Measurements from ENCODE around the gene SETD4. TPM values are rescaled to one million over a fixed set of nuclear protein-coding genes. Genes with fewer than 3 reads are reported as not detected.

SETD4 gene
- total RNA-seq, 1 donor from 2014 or later: 11.9 TPM

DNA sequence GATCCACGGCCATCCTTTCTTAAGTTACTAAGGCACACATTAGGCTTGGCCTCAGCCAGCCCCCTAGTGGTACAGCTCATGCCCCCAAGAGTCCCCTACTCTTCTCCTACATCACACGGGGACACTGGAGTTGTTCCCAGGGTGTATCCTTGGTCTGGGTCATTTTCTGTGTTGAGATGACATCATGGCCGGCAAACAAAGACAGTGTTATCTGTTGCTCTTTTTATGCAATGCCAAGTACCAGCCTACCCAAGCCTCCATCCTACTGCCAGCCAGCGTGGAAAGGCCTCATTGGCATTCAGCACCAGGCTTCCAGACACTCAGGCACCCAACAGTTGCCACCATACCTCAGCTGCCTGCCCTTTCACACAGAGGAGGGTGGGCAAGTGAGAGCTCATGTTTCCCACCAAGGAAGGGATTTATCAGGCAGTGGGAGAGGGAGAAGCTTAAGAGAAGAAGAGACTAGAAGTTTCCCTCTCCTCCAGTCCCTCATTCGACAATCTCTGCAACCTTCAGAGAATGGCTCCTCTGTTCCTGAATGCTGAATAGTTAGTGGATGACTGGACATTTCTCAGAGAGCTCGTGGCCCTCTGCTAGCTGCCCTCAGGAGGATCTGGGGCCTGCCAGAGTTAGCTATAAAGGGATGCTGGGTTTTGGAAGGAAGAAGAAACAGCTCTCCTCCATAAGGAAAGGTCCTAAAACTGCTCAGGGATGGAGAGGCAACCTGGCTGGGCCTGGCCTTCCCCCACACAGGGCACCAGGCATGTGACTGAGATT, 27.2 kb upstream of the SETD4 start:
- Mint-ChIP-seq H3K27me3 (ENCODE audit: low read depth) (no peaks in the 10 kb centered on the region), H3K27ac (ENCODE audit: unreplicated experiment) (no peak overlapping the region), H3K4me3 (ENCODE audit: unreplicated experiment) (no peak overlapping the region), H3K4me1 (ENCODE audit: low read depth) (no peaks in the 10 kb centered on the region), H3K9me3 (ENCODE audit: low read depth) (no peaks in the 10 kb centered on the region), H3K36me3 (ENCODE audit: low read depth) (no peaks in the 10 kb centered on the region)
- TF ChIP-seq, protein P1, sequence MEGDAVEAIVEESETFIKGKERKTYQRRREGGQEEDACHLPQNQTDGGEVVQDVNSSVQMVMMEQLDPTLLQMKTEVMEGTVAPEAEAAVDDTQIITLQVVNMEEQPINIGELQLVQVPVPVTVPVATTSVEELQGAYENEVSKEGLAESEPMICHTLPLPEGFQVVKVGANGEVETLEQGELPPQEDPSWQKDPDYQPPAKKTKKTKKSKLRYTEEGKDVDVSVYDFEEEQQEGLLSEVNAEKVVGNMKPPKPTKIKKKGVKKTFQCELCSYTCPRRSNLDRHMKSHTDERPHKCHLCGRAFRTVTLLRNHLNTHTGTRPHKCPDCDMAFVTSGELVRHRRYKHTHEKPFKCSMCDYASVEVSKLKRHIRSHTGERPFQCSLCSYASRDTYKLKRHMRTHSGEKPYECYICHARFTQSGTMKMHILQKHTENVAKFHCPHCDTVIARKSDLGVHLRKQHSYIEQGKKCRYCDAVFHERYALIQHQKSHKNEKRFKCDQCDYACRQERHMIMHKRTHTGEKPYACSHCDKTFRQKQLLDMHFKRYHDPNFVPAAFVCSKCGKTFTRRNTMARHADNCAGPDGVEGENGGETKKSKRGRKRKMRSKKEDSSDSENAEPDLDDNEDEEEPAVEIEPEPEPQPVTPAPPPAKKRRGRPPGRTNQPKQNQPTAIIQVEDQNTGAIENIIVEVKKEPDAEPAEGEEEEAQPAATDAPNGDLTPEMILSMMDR (IDR thresholded peaks at IDR 0.05): no peak
- DNase-seq (ENCODE audit: low spot score): no peak

DNA sequence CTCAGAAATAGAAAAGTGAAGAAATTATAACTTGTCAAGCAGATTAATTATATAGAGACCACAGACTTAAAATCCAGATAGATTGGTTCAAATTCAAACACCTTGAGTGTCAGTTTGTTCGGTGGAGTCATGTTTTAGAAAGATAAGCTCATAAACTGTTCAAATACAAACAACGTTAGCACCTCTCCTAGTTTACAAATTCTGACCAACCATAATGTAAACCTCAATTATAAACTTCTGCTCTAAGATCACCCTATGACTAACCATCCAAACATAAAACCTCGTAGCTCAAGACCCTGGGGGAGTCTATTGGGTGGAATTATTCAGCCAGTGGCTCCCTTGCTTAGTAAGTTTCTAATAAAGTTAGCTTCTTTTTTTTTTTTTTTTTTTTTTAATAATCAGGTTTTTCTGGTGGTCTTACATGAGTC, 21.9 kb upstream of the SETD4 start:
- Mint-ChIP-seq H3K27ac (ENCODE audit: unreplicated experiment) (no peak overlapping the region), H3K36me3 (ENCODE audit: low read depth) (no peaks in the 10 kb centered on the region), H3K4me3 (ENCODE audit: unreplicated experiment) (no peak overlapping the region), H3K27me3 (ENCODE audit: low read depth) (peaks cover 3% of the 10 kb centered on the region), H3K9me3 (ENCODE audit: low read depth) (no peaks in the 10 kb centered on the region), H3K4me1 (ENCODE audit: low read depth) (no peaks in the 10 kb centered on the region)
- TF ChIP-seq, protein P1 (IDR thresholded peaks at IDR 0.05): no peak
- no peak for DNase-seq (ENCODE audit: low spot score)

DNA sequence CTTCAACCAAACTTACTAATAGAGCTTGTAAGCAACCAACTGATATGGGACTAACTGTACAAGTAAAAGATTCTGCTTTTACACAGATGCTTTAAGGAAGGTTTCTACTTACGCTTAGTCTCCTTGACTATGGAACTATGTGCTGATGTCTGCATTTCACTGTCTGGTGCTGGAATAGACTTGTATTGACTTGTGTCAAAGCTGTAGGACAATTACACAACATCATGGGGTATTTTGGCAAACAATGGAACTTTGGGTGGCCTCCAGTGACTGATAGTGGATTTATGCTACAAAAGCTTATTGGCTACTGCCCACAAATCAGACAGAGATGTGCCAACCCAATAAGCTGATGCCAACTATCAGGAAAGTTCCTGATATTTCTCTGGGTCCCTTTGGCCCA, 20.1 kb upstream of the SETD4 start:
- no peak for DNase-seq (ENCODE audit: low spot score)
- H3K4me3 Mint-ChIP-seq (ENCODE audit: unreplicated experiment): no peak overlapping the region
- no peak overlapping the region for H3K27ac Mint-ChIP-seq (ENCODE audit: unreplicated experiment)
- no peaks in the 10 kb centered on the region for H3K9me3 Mint-ChIP-seq (ENCODE audit: low read depth)
- TF ChIP-seq, protein P1 (IDR thresholded peaks at IDR 0.05): no peak
- no peaks in the 10 kb centered on the region for H3K4me1 Mint-ChIP-seq (ENCODE audit: low read depth)
- H3K27me3 Mint-ChIP-seq (ENCODE audit: low read depth): peaks cover 8% of the 10 kb centered on the region
- H3K36me3 Mint-ChIP-seq (ENCODE audit: low read depth): no peaks in the 10 kb centered on the region

DNA sequence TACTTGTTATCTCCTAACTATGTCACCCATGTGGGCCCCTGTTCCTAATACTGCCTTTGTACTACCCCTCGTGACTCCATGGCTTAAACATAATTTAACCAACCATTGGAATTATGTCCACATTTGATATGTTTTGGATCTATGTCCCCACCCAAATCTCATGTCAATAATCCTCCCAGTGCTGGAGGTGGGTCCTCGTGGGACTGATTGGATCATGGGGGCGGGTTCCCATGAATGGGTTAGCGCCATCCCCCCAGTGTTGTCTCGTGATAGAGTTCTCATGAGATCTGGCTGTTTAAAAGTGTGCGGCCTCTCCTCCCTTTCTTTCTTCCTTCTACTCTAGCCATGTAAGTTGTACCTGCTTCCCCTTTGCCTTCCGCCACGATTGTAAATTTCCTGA, 19.3 kb upstream of the SETD4 start:
- H3K4me3 Mint-ChIP-seq (ENCODE audit: unreplicated experiment): no peak overlapping the region
- TF ChIP-seq, protein P1 (IDR thresholded peaks at IDR 0.05): no peak
- no peak for DNase-seq (ENCODE audit: low spot score)
- H3K36me3 Mint-ChIP-seq (ENCODE audit: low read depth): no peaks in the 10 kb centered on the region
- H3K27ac Mint-ChIP-seq (ENCODE audit: unreplicated experiment): no peak overlapping the region
- H3K27me3 Mint-ChIP-seq (ENCODE audit: low read depth): peaks cover 8% of the 10 kb centered on the region
- no peaks in the 10 kb centered on the region for H3K4me1 Mint-ChIP-seq (ENCODE audit: low read depth)
- no peaks in the 10 kb centered on the region for H3K9me3 Mint-ChIP-seq (ENCODE audit: low read depth)

DNA sequence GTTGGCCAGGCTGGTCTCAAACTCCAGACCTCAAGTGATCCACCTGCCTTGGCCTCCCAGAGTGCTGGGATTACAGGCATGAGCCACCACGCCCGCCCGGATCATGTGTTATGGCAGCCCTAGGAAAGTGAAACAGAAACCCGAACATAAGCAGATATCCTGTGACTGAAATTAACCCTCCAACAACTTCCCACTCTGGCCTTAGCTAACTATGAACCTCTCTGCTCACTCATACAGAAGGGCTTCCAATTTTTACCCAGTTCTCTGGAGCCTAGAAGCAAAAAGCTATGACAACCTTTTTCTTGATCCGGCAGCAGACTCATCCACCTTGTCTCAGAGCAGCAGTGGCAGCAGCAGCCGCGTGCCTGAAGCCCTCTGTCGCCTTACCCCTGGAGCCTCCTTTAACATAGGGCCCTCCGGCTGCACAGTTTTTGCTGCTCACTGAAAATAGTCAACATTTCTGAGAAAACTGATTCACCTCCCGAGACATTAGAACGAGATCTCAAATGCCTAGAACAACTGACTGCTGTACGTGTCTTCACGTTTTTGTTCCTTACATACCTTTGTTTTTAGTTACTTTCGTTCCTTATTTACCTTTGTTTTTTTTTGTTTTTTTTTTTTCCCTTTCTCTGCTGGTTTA, 18.8 kb upstream of the SETD4 start:
- H3K4me1 Mint-ChIP-seq (ENCODE audit: low read depth): no peaks in the 10 kb centered on the region

More for the DNA sequence above, 18.8 kb upstream of the SETD4 start:
- no peak for DNase-seq (ENCODE audit: low spot score)
- peaks cover 8% of the 10 kb centered on the region for H3K27me3 Mint-ChIP-seq (ENCODE audit: low read depth)
- H3K4me3 Mint-ChIP-seq (ENCODE audit: unreplicated experiment): no peak overlapping the region
- no peaks in the 10 kb centered on the region for H3K36me3 Mint-ChIP-seq (ENCODE audit: low read depth)
- TF ChIP-seq, protein P1 (IDR thresholded peaks at IDR 0.05): no peak
- no peaks in the 10 kb centered on the region for H3K9me3 Mint-ChIP-seq (ENCODE audit: low read depth)
- H3K27ac Mint-ChIP-seq (ENCODE audit: unreplicated experiment): no peak overlapping the region
